Cortex of kidney (tissue), 1 donor: Measurements from ENCODE around the gene PRUNE1.

Experiments used
- DNase-seq: peaks from one replicate; lab custom pipeline; 2025; lab: John Stamatoyannopoulos, UW

PRUNE1 gene

GRCh38 chr1:151008244-151009205 is at the start of gene PRUNE1:
TSS of gene PRUNE1 (plus strand) at chr1:151008449. CDS start at chr1:151008633, 184 bp downstream.
- DNase-seq: peak; percentile 71

DNA sequence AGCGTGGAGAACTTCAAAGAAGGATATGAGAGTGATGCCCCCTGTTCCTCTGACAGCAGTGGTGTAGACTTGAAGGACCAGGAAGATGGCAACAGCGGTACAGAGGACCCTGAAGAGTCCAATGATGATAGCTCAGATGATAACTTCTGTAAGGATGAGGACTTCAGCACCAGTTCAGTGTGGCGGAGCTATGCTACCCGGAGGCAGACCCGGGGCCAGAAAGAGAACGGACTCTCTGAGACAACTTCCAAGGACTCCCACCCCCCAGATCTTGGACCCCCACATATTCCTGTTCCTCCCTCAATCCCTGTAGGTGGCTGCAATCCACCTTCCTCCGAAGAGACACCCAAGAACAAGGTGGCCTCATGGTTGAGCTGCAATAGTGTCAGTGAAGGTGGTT is 47.6 kb upstream of the PRUNE1 start:
- DNase-seq: no peak

DNA sequence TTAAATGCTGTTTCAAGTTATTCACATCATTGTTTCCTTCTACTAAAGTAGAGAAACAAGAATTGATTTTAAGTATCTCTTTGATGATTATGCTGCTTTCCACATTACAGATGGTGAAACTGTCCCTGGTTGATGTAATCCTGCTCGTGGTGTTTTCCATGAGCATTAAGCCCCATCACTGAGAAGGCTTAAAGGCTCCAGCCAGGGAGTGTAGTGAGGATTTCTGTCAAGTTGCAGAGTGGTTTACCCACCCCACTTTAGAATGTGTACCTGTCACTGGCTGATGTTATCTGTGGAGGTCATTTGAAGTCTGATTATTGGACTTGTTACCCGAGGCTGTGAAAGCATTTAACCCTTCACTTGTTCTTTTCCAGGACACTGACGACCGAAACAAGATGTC is 46.5 kb upstream of the PRUNE1 start:
- DNase-seq: no peak

GRCh38 chr1:150963321-150964163 is 44.7 kb upstream of the PRUNE1 start:
- no peak for DNase-seq

DNA sequence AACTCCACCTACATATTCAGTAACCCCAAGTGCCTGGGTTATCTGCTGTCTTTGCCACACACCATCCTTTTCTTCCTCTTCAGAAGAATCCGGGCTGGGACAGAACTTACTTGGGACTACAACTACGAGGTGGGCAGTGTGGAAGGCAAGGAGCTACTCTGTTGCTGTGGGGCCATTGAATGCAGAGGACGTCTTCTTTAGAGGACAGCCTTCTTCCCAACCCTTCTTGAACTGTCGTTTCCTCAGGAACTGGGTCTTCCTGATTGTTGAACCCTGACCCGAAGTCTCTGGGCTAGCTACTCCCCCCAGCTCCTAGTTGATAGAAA is 44.1 kb upstream of the PRUNE1 start:
- DNase-seq: no peak

- no peak for DNase-seq
These were observed 42.6 kb upstream of the PRUNE1 start for GRCh38 chr1:150965605-150966004.

DNA sequence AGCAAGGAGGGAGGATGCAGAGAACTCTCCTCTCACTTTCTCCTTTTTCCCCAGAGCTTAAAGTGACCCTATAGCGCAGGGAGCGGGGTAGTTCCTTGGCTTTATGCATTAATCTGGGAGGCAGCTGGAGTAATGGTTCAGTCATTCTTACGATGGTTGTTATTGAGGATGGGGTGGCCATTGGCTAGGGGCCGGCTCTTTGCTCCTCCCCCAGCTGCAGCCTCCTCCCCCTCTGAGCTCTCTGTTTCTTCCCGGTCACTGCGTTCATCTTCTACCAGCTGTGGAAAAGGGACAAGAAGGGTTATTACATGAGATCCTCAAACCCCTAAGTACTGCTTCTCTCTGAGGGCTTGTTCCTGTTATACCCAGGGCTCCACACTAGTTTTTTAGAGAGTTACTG is 42.2 kb upstream of the PRUNE1 start:
- no peak for DNase-seq

GRCh38 chr1:150967936-150968335 is 40.3 kb upstream of the PRUNE1 start:
- no peak for DNase-seq

- DNase-seq: no peak
These were observed 39.8 kb upstream of the PRUNE1 start for GRCh38 chr1:150968491-150968890.

GRCh38 chr1:150969626-150970025 is 38.6 kb upstream of the PRUNE1 start:
- no peak for DNase-seq

GRCh38 chr1:150970808-150971582 is 37.3 kb upstream of the PRUNE1 start:
- no peak for DNase-seq

- no peak for DNase-seq
These were observed 36.4 kb upstream of the PRUNE1 start for GRCh38 chr1:150971583-150972416.

- no peak for DNase-seq
These were observed 35.8 kb upstream of the PRUNE1 start for GRCh38 chr1:150972417-150972940.

GRCh38 chr1:150973258-150973835 is 34.9 kb upstream of the PRUNE1 start:
- DNase-seq: no peak

- no peak for DNase-seq
These were observed 34.2 kb upstream of the PRUNE1 start for GRCh38 chr1:150973836-150974579.

- DNase-seq: no peak
These were observed 33.4 kb upstream of the PRUNE1 start, which contains the start of gene CERS2 for GRCh38 chr1:150974580-150975478. TSS of gene CERS2 (minus strand) at chr1:150974835. CDS start at chr1:150969090, 5,745 bp downstream.

- no peak for DNase-seq
These were observed 31.8 kb upstream of the PRUNE1 start for GRCh38 chr1:150976401-150976821.

DNA sequence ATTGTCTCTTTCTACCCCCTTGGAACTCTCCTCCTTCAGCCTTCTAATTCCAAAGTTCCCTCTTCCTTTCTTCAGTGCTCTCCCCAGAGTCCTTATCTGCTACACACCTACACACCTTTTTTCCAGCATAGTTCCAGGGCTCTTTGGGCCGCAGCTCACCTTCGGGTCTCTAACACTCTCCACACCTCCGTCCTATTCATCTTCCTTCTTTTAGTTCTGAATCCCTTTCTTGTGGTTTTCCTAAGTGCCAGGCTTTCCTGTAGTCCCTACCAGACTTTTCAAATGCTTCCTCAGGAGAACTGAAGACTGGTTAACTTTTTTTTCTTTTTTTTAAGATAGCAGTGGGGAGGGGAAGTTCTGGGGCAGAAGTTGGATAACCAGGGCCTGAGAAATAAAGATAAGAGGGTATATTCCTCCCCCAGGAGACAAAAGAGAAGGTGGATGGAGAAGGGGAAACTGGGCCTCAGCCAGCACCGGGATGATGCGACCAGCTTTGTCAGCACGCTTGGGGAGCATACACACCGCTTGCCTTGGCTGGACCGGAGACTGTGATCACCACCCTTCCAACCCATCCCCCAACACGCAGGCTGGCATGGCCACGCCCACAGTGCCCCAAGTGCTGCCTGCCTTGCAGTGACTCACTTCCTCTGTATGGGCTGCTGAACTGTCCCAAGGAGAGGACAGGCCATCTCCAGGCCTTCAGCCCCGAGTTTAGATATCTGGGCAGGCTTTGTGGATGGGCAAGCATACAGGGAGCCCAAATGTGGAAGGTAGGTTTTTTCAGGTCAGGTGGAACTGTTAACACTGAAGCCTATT is 31.2 kb upstream of the PRUNE1 start:
- no peak for DNase-seq
